GM20000 (cell line): ENCODE data around the gene VAPB.

Experiments
- DNase-seq: peaks from one replicate; pipeline ENCODE4 v3.0.0; 2012; ENCODE audit warnings: low spot score
- CTCF ChIP-seq: IDR thresholded peaks from 2 replicates; pipeline ENCODE4 v1.5.1; 2012; ENCODE audit warnings: mild to moderate bottlenecking, control low read depth; ENCODE audit errors: extremely low read depth, missing control alignments

The VAPB gene

GRCh38 chr20:58431134-58431533 lies 42.1 kb downstream of the VAPB start:
- no peak for DNase-seq

DNA sequence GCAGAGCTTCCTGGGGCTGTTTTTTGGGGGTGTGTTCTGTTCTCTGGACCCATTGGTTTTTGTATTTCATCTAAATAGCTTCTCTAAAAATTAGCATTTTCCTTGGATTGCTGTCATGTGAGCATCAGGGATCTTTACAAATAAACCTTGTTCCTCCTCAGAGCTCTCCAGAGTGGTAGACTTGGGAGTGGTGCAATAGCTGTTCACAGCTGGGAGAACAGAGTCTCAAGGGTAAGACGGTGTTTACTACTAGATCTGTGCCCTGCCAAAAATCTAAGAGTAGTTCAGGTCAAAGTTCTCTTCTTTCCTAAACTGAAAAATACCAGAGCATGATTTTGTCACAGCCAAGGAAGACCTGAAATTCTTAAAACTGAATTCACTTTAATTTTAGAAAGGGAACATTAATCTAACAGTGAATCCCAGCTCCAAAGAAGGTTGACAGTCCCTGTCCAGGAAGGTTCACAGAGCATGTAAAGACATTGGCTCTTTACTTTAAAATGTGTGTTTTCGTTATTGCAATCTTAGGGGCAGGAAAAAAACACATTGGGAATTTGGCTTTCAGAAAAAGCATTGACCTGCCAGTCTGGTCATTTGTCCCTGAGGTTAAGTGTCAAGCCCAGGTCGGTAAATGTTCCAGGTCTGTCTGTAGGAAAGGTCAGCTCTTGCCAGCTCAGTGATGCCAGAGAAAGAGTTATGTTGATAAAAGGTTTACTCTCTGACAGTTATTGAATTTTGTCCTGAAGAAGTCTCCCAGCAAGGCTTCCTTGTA lies 43.3 kb downstream of the VAPB start:
- DNase-seq: no peak
- TF ChIP-seq CTCF: no peak

More at GRCh38 chr20:58431134-58431533, 42.1 kb downstream of the VAPB start:
- no peak for TF ChIP-seq CTCF

DNA sequence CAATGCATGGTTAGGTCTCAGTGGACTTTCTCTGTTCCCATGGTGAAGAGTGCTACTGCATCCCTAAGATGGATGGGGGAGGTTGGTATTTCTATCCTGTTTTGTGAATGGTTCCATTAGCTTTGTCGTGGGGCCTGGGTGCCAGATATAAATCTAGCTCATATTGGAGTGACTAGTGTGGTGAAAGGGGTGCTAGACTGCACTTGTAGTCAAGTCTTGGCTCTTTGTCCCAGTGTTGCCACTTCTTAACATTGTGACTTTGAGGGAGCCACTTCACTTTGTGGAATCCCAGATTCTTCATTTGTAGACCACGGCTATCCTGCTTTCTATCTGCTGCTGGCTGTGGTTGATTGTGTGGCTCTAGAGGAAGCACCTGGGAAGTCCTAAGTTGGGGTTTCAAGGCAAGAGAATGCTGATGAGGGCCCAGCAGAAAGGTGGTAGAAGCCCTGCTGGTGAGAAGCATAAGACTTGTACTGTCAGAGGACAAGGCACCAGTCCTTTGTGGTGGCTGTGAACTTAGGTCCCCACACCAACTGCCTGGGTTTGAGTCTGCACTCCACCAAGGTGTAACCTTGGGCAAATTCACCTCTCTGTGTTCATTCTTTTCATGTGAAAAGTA lies 44.1 kb downstream of the VAPB start:
- TF ChIP-seq CTCF: no peak
- DNase-seq: no peak

- no peak for DNase-seq
- TF ChIP-seq CTCF: no peak
Measured at GRCh38 chr20:58433759-58434158, 44.7 kb downstream of the VAPB start.

GRCh38 chr20:58434326-58434725 lies 45.3 kb downstream of the VAPB start:
- no peak for TF ChIP-seq CTCF
- no peak for DNase-seq

- TF ChIP-seq CTCF: no peak
- no peak for DNase-seq
Measured at GRCh38 chr20:58435237-58435636, 46.2 kb downstream of the VAPB start.

- no peak for DNase-seq
- no peak for TF ChIP-seq CTCF
Measured at GRCh38 chr20:58436868-58437645, 48.0 kb downstream of the VAPB start.
